GM18868 (cell line): ENCODE data around the gene BMP5.
A peak's percentile ranks its signal among the peaks of the same experiment; 100 is the strongest.

Experiments
- ATAC-seq: cut with Tn5 transposase; IDR thresholded peaks from one replicate; pipeline ENCODE4 v1.9.1; 2021; ENCODE audit warnings: mild to moderate bottlenecking, moderate library complexity; ENCODE audit not compliant: unreplicated experiment

The BMP5 gene

GRCh38 chr6:55874316-55874715 lies 1.1 kb downstream of the BMP5 start:
- ATAC-seq: no peak

GRCh38 chr6:55872866-55873265 lies 2.5 kb downstream of the BMP5 start:
- ATAC-seq: no peak

GRCh38 chr6:55870181-55870813 lies 5.1 kb downstream of the BMP5 start:
- ATAC-seq: no peak

- no peak for ATAC-seq
Observed at GRCh38 chr6:55869674-55870073, 5.7 kb downstream of the BMP5 start.

GRCh38 chr6:55868771-55869479 lies 6.5 kb downstream of the BMP5 start:
- ATAC-seq: peak; percentile 98

- ATAC-seq: no peak
Observed at GRCh38 chr6:55868176-55868575, 7.2 kb downstream of the BMP5 start.

GRCh38 chr6:55866128-55866527 lies 9.3 kb downstream of the BMP5 start:
- no peak for ATAC-seq

GRCh38 chr6:55853008-55854001 lies 22.1 kb downstream of the BMP5 start:
- ATAC-seq: no peak

GRCh38 chr6:55841341-55841740 lies 34.0 kb downstream of the BMP5 start:
- ATAC-seq: no peak

- no peak for ATAC-seq
Observed at GRCh38 chr6:55839080-55839479, 36.3 kb downstream of the BMP5 start.

- no peak for ATAC-seq
Observed at GRCh38 chr6:55836945-55837344, 38.4 kb downstream of the BMP5 start.

- ATAC-seq: no peak
Observed at GRCh38 chr6:55836481-55836880, 38.9 kb downstream of the BMP5 start.

- ATAC-seq: no peak
Observed at GRCh38 chr6:55835220-55835619, 40.2 kb downstream of the BMP5 start.

GRCh38 chr6:55833284-55833683 lies 42.1 kb downstream of the BMP5 start:
- ATAC-seq: no peak

- ATAC-seq: no peak
Observed at GRCh38 chr6:55827818-55828522, 47.4 kb downstream of the BMP5 start.

- no peak for ATAC-seq
Observed at GRCh38 chr6:55826941-55827340, 48.4 kb downstream of the BMP5 start.

- no peak for ATAC-seq
Observed at GRCh38 chr6:55825402-55826051, 49.9 kb downstream of the BMP5 start.

- ATAC-seq: no peak
Observed at GRCh38 chr6:55822815-55823214, 52.6 kb downstream of the BMP5 start.

- ATAC-seq: no peak
Observed at GRCh38 chr6:55822005-55822404, 53.4 kb downstream of the BMP5 start.

- no peak for ATAC-seq
Observed at GRCh38 chr6:55820696-55821095, 54.7 kb downstream of the BMP5 start.
